ENCODE measurements around the gene NME3.
A peak's percentile ranks its signal among the peaks of the same experiment; 100 is the strongest.
"Not testable (repeated sequence)": the region's sequence is repeated elsewhere in the genome, so short reads cannot be mapped to it uniquely, and the experiment has no call there.

Gene NME3

DNA sequence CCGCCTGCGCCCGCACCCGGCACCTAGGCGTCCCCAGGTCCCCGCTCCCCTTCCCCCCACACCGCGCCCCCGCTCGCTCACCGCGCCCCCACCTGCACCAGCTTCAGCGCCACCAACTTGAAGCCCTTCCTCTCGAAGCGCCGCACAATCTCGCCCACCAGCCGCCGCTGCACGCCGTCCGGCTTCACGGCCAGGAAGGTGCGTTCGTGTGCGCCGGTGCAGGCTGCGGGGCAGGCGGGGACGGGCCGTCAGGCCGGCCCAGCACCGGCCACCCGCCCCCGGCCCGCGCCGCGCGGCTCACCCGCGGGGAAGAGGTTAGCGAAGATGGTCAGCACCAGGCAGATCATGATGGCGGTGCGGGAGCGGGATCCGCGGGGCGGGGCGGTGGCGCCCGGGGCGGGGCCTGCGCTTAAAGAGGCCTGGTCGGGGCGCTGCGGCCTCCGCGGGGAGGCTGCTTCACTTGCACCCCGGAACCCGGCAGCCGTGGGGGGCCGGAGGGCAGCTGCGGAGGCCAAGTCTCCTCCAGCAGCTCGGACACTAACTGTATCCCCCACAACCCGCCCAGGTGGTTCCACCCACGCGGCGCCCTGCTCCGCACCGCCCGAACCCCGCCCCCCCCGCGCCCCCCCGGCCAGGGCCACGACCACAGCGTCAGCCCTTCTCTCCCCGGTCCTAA is at the start of gene NME3:
Gene NME3 (minus strand): TSS at position 356 of the 676 bp plus-strand sequence. CDS start 9 bp downstream, at position 347.
- peak; percentile 83 for DNase-seq

DNA sequence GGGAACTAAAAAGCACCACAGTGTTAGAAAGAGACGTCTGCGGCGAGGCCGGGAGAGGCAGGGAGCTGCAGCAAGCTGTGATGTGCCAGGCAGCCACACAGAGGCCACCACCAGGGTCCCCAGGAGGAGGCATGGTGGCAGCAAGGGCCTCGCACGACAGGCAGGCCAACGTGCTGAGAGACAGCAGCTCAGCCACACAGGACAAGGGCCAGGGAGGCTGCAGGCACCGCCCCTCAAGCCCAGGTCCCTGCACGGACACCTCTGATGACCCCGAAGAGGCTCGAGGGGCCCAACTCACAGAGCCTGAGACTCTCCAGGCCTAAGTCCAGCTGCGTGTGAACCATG is 49.6 kb upstream of the NME3 start:
- DNase-seq = no peak

DNA sequence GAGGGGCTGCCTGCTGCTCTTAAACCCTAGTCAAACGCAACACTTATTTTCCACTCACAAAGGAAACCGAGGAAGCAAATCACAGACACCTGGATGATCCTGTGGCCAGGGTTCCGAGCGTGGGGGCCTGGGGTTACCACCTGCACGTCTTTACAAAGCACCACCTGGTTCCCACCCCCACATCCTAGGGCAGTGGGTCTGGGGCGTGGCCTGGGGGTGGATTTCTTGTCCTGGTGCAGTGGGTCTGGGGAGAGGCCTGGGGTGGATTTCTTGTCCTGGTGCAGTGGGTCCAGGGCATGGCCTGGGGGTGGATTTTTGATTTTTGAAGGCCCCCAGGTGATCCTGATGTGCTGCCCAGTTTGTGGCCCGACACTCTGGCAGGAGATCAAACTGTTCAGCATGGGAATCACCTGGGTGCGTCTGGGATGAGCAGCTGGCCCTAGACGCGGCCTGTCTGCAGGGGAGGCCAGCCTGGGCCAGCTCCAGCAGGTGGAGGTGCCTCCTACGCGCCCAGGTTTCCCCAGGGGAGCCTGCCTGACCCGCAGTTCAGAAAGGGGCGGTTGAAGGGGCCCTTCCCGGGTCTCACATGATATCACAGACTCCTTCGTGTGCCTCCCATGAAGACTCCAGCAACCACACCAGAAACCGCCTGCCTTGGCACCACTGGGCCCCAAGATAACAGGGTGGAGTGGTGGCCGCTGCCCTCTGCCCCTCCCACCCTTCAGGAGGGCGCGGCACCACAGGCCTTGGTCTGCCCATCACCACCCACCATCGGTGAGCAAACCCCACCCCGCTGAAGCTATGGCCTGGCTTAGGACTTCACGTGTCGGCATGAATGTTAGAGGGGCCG is 49.0 kb upstream of the NME3 start:
- DNase-seq = no peak

DNA sequence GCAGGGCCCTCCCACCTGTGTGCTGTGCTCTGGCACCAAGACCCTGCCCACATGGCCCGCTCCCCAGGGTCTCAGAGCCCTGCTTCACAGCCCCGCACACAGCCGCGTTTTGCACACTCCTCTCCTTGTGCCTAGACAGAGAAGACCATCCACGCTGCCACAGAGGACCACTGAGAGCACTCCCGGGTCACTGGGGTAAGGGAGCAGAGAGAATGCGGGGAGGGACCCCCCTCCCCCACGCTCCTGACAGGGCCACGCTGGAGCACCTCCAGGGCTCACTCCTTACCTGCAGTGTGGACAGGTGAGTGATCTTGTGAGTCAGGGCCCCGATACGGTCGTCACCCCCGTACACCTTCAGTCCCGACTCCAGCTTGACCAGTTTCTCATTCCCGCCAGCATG is 48.3 kb upstream of the NME3 start:
- no peak for DNase-seq

DNA sequence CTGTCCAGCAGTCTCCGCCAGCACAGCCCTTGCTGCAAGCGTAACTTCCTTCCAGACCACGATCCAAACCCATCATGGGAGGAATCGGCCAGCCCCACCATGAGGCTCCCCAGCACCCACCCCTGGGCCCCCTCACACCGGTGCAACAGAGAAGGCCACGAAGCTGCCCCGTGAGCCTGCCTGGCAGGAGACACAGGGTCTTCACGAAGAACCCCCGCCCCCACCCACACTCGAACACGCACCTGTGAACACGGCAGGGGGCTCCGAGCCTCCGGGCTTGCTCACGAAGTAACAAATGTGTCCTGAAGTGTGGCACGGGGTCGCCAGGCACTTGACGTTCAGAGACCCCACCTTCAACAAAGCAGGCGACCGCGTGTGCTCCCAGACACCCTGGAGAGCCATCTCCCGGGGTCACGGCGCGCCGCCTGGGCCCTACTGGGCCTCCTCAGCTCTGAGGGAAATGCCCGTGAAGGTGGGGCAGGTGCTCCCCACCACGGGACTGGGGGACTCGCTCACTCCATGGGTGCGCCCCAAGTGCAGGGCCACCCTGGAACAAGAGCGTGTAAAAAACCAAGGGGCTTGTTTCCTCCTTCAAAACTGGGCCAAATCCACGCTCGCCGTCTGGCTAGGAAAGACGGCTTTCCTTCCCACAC is 47.7 kb upstream of the NME3 start:
- no peak for DNase-seq

DNA sequence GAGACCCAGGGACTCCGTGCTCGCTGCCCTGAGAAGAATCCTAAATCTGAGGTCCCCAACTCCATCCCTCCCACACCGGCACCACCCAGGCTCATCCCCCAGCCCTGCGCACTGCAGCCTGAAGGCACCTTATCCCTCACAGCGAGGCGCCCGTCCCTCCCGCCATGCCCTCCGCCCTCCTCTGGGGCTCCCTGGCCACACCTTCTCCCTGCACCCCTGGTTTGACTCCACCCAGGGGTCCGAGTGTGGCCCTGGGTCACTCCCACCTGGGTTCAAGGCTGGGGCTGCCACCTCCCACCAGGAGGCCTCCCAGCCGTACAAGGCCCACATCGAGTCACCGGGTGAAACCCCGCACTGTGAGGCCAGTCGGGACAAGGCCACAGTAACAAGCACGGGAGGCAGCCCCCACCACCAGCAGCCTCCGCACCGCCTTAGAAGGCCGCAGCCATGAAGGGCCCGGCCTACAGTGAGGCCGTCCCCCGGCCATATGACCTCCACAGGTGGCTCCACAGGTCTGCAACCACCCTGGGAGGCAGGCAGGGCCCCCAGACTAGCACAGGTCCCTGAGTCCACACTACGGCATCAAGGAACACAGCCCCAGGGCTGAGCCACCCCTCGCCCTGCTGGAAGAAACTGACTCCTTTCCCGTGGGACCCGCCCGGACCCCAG is 47.0 kb upstream of the NME3 start:
- DNase-seq = no peak

DNA sequence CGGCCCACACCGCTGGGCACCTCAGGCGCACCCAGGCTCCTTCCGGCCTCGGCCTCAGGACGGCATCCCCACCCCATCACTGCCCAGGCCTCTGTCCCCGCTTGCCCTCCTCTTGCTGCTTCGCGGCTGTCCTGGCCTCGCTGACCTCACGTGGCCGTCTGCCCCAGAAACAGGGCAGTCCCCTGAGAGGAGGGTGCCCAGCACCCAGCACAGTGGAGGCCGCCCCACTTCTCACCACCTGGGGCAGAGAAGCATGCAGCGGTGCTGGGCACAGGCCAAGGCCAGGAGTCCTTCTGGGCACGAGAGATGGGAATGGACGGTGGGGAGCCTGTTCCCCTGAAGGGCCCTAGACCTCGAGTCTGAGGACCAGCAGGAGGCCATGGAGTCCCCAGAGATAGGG is 46.4 kb upstream of the NME3 start:
- no peak for DNase-seq

DNA sequence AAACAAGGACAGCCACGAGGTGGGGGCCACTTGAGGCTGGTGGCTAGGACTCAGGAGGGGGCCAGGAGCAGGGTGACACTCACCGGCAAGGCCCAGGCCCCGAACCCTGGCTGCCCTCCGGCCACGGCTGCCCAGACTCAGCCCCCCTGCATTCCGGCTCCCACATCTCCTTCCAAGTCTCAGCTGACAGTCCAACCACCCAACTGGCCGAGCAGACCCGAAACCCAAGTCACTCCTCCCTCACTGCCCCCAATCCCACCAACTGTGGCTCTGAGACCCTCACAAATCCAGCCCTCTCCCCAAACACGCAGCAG is 45.9 kb upstream of the NME3 start:
- no peak for DNase-seq

DNA sequence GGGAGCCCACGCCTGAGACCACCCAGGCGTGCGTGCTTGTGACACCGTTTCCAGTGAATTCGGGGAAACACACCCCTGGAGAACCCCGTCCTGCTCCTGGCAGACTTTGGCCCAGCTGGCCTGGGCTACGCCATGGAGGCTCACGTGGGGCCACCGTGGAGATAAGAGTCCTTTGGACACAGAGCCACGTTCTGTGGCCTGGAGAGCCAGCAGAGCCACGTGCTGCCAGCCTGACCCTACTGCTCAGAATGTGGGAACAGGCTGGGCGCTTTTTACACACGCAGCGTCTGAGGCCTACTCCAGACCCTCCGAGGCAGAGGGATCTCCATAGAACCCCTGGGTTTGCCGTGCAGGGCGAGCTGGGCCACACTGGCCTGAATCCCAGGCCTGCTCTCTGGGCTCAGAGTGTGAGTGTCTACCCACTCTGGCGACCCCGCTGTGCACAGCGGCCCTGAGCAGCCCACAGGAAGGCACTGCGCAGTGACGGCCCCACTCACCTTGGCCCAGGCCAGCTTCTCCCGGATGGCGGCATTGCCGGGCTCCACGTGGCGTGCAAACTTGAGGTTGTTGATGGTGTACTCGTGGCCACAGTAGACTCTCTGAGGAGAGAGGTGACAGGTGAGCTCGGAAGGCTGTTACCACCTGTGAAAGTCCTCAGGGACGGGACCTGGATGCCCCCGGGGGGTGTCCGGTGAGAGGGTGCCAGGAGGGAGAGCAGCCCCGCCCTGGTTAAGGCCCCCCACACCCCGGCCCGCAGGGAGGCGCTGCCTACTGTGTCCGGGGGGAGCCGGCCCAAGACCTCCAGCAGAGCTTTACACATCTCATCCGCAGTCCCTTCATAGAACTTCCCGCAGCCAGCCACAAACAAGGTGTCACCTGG is 45.3 kb upstream of the NME3 start:
- DNase-seq = no peak

DNA sequence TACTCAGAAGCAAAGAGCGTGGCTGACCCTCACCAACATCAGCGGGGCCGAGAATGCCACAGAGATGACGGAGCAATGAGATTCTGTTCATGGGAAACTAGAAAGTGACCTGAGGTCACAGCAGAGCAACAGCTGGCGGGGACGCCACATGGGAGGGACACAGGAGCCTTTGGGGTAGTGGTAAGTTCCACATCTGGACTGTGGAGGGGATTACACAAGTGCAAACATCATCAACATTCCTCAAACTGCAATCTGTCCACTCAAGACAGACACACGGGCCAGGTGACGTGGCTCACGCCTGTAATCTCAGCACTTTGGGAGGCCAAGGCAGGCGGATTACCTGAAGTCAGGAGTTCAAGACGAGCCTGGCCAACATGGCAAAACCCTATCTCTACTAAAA is 44.1 kb upstream of the NME3 start:
- no peak for DNase-seq

DNA sequence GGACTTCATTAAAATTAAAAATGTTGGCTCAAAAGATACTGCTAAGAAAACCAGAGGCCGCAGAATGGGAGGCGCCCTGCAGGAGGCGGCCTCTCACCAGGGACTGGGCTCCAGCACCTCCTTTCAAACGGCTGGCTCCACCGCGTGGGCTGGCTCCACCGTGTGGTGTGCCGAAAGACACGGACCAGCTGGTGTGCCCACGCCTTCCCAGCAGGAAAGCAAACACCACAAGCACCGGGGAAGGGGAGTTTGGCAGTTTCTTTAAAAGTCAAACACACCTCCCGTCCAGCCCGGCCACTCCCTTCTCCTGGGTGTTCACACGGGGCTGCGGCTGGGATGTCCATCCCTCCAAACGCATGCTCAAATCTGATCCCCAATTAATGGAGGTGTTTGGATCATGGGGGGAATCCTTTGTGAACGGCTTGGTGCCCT is 41.4 kb upstream of the NME3 start:
- no peak for DNase-seq

DNA sequence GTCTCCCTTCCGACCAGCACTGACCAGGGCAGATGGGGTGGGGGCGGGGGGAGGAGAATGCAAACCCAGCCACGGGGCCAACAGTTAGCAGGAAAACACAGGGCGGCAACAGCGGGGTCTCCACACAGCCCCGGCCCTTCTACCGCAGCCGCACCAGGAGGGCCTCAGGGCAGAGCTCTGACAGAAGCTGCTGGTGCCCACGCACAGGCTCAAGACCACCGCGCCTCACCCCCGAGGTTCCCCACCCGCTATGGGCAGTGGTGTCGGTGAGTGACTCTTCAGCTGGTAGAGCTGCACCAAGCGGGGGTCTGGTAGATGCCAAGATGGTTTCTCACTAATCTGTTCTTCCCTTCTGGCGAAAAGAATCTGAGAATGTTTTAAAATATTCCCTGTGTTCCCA is 39.2 kb upstream of the NME3 start:
- no peak for DNase-seq

DNA sequence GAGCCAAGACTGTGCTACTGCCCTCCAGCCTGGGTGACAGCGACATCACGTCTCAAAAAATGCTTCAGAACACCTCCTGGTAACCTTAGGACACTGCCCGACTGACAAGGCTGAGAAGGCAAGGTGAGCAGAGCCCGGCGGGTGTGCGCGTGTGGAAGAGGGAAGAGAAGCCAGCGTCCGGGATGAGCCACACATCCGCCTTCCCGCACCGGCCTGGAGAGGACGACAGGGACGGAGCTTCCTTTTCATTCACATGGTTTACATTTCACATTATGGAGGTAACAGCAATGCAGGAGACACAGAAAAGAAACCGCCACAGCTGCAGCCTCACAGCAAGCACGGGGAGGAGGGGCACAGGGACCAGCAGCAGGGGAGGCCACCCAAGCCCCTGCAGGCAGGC is 38.8 kb upstream of the NME3 start:
- no peak for DNase-seq

DNA sequence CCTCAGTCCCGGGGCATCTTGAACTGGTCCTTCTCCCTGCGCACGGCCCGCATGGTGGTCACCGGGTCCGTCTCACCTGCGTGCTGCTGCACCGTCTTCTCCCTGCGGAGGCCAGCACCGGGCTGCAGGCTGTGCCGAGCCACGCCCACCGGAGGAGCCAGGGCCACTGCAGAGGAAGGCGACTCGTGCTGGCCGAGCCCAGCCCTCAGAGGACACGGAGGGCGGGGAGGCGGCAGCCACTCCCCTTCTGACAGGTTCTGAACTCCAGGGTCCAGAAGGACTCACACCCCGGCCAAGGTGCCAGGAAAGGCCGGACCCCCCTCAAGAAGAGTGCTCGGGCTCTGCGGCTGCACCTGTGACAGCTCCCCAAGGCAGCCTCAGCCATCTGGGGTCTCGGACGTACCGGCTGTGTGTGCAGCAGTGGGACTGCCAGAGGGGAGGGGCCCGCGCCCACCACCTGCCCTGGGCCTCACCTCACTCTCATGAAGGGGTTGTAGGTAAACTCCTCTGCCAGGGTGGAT is 38.0 kb upstream of the NME3 start:
- DNase-seq = no peak

DNA sequence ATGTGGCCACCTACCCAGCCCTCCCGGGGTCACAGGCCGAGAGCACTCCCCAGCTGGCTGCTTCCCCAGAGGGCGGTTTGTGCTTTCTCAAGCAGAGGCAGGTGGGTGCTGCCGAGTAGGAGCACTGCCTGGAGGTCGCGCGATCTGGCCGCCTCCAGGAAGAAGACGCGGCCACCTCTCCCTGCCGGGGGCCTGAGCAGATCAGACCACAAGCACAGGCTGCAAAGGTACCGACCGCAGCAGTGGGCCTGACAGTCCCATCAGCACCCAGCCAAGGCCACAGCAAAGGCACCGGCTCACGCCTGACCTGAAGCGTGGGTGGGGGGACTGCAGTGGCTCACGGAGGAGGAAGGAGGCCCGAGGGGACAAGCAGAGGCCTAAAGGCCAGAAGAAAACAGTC is 37.3 kb upstream of the NME3 start:
- DNase-seq = no peak

DNA sequence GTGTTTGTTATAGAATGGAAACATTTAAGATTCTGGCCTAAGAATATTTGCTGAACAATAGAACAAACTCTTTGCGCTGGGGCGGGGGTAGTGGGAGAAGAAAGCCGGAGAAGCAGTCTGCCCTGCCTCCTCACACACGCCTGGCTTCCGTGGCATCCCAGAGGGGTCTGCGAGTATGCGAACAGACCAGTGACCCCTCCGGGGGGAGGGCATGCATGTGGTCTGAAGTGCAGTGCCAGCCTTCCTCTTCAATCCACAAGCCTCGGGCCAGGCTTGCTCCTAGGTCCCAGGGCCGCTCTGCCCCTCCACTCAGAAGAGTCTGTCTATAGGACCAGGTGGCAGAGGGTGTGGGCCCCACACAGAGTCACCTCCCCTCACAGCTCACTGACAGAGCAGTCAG is 36.3 kb upstream of the NME3 start:
- no peak for DNase-seq

DNA sequence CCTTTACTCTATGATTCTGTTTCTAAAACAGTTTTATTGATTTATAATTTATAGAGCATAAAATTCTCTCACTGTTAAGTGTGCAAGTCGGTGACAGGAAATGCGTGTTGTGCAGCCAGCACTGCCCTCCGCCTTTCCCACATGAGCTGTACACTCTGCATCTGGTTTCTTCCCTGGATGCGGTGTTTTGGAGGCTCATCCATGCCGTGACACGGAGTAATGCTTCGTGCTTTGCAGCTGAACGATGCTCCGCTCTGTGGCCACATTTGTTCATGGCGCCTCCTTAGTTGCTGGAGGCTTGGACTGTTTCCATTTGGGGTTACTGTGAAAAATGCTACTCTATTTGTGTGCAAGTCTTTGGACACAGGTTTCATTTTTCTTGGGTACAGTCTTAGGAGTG is 29.4 kb upstream of the NME3 start:
- no peak for DNase-seq

DNA sequence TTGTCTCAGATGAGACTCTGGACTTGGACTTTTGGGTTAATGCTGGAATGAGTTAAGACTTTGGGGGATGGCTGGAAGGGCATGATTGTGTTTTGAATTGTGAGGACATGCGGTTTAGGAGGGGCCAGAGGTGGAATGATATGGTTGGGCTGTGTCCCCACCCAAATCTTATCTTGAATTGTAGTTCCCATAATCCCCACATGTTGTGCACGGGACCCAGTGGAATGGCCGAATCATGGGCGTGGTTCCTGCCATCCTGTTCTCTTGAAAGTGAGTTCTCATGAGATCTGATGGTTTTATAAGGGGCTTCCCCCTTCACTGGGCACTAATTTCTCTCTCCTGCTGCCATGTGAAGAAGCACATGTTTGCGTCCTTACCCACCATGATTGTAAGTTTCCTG is 27.9 kb upstream of the NME3 start:
- DNase-seq = not testable (repeated sequence)

DNA sequence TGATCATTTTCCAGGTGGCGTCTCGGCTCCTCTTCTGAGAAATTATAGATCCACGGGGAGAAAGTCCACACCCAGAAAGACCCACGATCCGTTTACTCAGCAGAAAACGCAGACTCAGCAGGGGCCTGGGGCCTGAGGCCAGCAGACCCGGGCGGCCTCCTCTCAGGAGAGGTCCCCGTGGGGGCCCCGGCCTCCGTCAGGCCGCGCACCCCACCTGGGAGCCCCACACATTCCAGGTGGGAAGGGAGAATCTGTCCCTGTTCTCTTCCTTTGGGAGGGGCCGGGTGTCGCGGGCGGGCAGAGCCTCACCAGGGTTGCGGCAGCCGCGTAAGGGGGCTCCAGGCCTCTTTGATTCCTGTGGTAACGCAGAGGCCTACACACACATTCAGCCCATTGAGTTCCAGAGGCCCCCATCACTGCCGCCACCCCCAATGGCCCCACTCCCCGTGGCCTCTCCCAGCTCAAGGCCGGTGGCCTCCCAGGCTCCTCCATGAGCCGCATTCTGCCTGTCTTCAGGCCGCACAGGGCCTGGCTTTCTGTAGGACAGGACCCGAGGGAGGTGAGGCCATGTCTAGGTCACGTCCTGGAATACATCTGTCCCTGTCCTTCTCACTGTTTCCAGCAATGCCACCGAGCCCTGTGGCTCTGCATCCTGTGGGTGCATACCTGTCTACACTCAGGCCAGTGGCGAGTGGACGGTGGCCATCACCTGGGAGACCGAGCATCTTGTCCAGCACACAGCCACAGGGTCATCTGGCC is 23.7 kb upstream of the NME3 start:
- DNase-seq = no peak

DNA sequence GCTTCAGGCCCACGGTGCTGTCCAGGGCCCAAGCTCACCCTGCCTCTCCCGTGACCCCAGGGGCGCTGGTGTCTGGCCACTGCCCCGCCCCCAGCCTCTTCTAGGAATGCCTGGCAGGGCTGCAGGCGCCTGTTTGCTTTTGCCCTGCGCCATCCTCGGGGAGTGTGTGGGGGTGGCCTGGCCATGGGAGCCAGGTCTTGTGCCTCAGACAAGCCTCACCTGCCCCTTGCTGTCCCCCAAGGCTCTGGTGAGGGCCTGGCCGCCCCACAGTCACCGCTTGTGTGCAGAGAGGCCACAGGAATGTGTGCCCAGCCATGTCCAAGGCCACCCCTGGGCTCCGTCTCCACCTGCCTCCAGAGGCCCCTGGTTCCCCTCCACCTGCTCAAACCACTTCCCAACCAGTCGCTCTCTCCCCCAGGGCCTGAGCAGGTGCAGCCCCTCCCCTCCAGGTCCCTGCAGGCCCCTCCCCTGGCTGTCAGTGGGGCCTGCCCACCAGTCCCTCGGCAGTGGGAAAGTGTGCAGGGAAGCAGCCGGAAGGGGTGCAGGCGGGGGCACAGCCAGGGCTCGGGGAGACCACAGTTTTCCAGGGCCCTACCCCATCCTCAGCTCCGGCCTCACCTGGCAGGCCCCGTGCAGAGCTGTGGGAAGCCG is 23.0 kb upstream of the NME3 start:
- no peak for DNase-seq

DNA sequence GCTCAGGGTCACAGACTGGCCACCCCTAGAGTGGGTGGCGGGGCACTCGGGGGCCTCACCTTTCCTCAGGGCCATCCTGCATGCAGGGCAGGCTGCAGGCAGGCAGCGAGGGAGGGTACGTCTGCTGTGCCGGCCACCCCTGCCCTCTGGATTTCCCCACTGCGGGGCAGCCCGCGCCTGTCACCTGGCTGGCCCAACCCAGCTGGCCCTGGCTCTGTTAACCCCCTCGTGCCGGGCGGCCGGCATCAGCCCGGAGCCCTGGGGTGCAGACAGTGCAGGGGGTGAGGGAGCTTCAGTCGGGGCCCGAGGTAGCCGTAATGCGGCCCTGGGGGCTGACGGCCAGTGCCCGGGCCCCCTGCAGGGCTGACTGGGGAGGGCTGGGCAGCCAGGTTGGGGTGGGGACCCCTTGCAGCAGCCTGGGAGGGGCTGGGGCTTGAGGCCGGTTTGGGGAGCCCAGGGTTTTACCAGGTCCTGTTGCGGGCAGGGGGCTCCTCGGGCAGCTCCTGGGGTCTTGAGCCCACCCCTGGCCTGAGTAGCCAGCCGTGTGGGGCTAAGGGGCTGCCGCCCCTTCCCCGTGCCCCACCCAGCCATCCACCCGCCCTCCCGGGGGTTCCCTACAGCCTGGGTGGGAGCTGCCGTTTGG is 22.4 kb upstream of the NME3 start, which contains the start of gene IGFALS:
Gene IGFALS (minus strand): TSS at position 128 of the 643 bp plus-strand sequence. CDS start 53 bp downstream, at position 75.
- no peak for DNase-seq

Data from left hindlimb (tissue), 1 donor.